HepG2 (cell line): ENCODE results near the gene MOCS1. TPM values are rescaled to one million over a fixed set of nuclear protein-coding genes. Genes with fewer than 3 reads are reported as not detected.
A peak's percentile ranks its signal among the peaks of the same experiment; 100 is the strongest.

Experiments used
- ATAC-seq: fragments of 200-7000 bp; cut with Tn5 transposase; 3 replicates; pipeline ENCODE4 v1.9.1; 2020; ENCODE audit warnings: mild to moderate bottlenecking, moderate library complexity
- BruUV-seq: library from RNA; stranded (reverse); fragments of 400-500 nt; replicated peaks from 2 replicates; lab custom pipeline; 2021; lab: Mats Ljungman, UMichigan
- CTCF ChIA-PET: fragments of 300-600 bp; formaldehyde crosslinking; extraction: SDS; loops from one replicate; lab custom pipeline; 2021; ENCODE audit warnings: low total read pairs, inconsistent platforms, low intra/inter-chr PET ratio; lab: Yijun Ruan, JAX
- POLR2A ChIA-PET: fragments of 350-600 bp; sonication (Branson Sonifier 250); formaldehyde crosslinking; loops from one replicate; lab custom pipeline; 2020; ENCODE audit warnings: antibody characterized with exemption, inconsistent platforms; lab: Yijun Ruan, JAX
- DNase-seq: peaks from one replicate; pipeline ENCODE4 v3.0.0-alpha.2; 2015; ENCODE audit warnings: low spot score
- FAIRE-seq: peaks from 3 replicates; lab custom pipeline; 2011; peaks lifted over from hg19 to GRCh38; lab: Jason Lieb, UNC
- H2AFZ ChIP-seq: one replicate; pipeline ENCODE4 v1.6.1; 2011; ENCODE audit warnings: low read length, inconsistent platforms
- H3K27ac ChIP-seq: fragments of 300-600 bp; 3 replicates; pipeline ENCODE4 v1.8.0; 2011; ENCODE audit warnings: mixed run types, mild to moderate bottlenecking, mixed read lengths, low read length, inconsistent platforms; ENCODE audit not compliant: insufficient read depth; ENCODE audit errors: extremely low read length
- H3K27me3 ChIP-seq, 2 experiments: fragments of 200-600 bp in 1 of 2; 2 replicates in 1 of 2; 3 replicates in 1 of 2; pipeline versions ENCODE4 v1.6.0 to v1.8.0; 2011; ENCODE audit warnings: low read length in 2 of 2, mild to moderate bottlenecking in 2 of 2, moderate library complexity in 2 of 2, inconsistent platforms in 1 of 2; ENCODE audit not compliant: insufficient read depth in 2 of 2, control insufficient read depth in 1 of 2
- H3K36me3 ChIP-seq, 2 experiments: fragments of 200-600 bp in 1 of 2; replicated peaks in 1 of 2; 2 replicates in 1 of 2; 3 replicates in 1 of 2; pipeline versions ENCODE4 v1.5.1 to v1.8.0; 2011; ENCODE audit warnings: low read length in 2 of 2, inconsistent platforms in 1 of 2; ENCODE audit not compliant: insufficient read depth in 2 of 2, control insufficient read depth in 1 of 2
- H3K4me1 ChIP-seq: 2 replicates; pipeline ENCODE4 v1.5.1; 2012; ENCODE audit warnings: low read length, inconsistent platforms; ENCODE audit not compliant: insufficient read depth
- H3K4me2 ChIP-seq: 2 replicates; pipeline ENCODE4 v1.6.0; 2011; ENCODE audit warnings: low read depth, low read length, inconsistent platforms
- H3K4me3 ChIP-seq, 3 experiments: fragments of 200-600 bp in 1 of 3; sonication (generic), shearing (Covaris generic) in 1 of 3; replicated peaks in 1 of 3; 2 replicates each; pipeline ENCODE4 v1.5.1; 2011 to 2016; ENCODE audit warnings: low read length in 3 of 3, inconsistent platforms in 2 of 3, low read depth in 2 of 3, mild to moderate bottlenecking in 2 of 3, control low read depth in 1 of 3, mixed read lengths in 1 of 3; ENCODE audit not compliant: insufficient read depth in 1 of 3
- H3K79me2 ChIP-seq: one replicate; pipeline ENCODE4 v1.6.1; 2011; ENCODE audit warnings: low read length, inconsistent platforms; ENCODE audit not compliant: insufficient read depth
- H3K9ac ChIP-seq: 2 replicates; pipeline ENCODE4 v1.6.0; 2011; ENCODE audit warnings: mild to moderate bottlenecking, low read depth, low read length, inconsistent platforms; ENCODE audit not compliant: insufficient read depth
- H3K9me3 ChIP-seq: 2 replicates; pipeline ENCODE4 v1.5.1; 2012; ENCODE audit warnings: mild to moderate bottlenecking, low read length
- H4K20me1 ChIP-seq: 2 replicates; pipeline ENCODE4 v1.6.0; 2011; ENCODE audit warnings: inconsistent platforms, mild to moderate bottlenecking, low read length, moderate library complexity; ENCODE audit not compliant: insufficient read depth
- CEBPB ChIP-seq: IDR thresholded peaks from 2 replicates; pipeline ENCODE4 v1.6.1; 2011; ENCODE audit warnings: low read depth, low read length, improper control_type of control experiment, borderline replicate concordance
- DDIT3 ChIP-seq: sonication (generic); formaldehyde crosslinking; IDR thresholded peaks from 2 replicates; pipeline ENCODE4 v1.4.0; 2020; ENCODE audit warnings: mild to moderate bottlenecking, missing genetic modification reagents
- FOXP4 ChIP-seq: sonication (generic); formaldehyde crosslinking; IDR thresholded peaks from 2 replicates; pipeline ENCODE4 v1.4.0; 2020; ENCODE audit warnings: missing genetic modification reagents
- MAFK ChIP-seq, 2 experiments: IDR thresholded peaks in 1 of 2; conservative IDR thresholded peaks in 1 of 2; 2 replicates each; pipeline ENCODE4 v1.6.1; 2011; ENCODE audit warnings: improper control_type of control experiment in 2 of 2, low read length in 2 of 2
- NCOA1 ChIP-seq: sonication (generic); formaldehyde crosslinking; IDR thresholded peaks from 2 replicates; pipeline ENCODE4 v1.9.0; 2021; ENCODE audit warnings: missing genetic modification reagents
- RARA ChIP-seq: IDR thresholded peaks from 2 replicates; pipeline ENCODE4 v1.6.1; 2016; ENCODE audit warnings: missing genetic modification reagents, missing compliant biosample characterization
- SPEN ChIP-seq: sonication (generic); formaldehyde crosslinking; IDR thresholded peaks from 2 replicates; pipeline ENCODE4 v1.5.1; 2020; ENCODE audit warnings: low read depth, mild to moderate bottlenecking, missing genetic modification reagents
- TAF1 ChIP-seq: sonication (generic); formaldehyde crosslinking; IDR thresholded peaks from 2 replicates; pipeline ENCODE4 v1.4.0; 2020; ENCODE audit warnings: missing genetic modification reagents
- THRA ChIP-seq: sonication (generic); formaldehyde crosslinking; IDR thresholded peaks from 2 replicates; pipeline ENCODE4 v1.4.0; 2020; ENCODE audit warnings: missing genetic modification reagents, borderline replicate concordance
- XBP1 ChIP-seq: sonication (generic); formaldehyde crosslinking; IDR thresholded peaks from 2 replicates; pipeline ENCODE4 v1.5.0; 2020; ENCODE audit warnings: missing genetic modification reagents
- WGBS: methylation state at CpG from one replicate; pipeline ENCODE4 v1.1.6; 2017; ENCODE audit warnings: low lambda C conversion rate; 5-methylcytosine and 5-hydroxymethylcytosine counted together
- in situ Hi-C: cut with HindIII; loops from 2 replicates; pipeline ENCODE4 v1.10.0; 2017; ENCODE audit warnings: low pct_unique_long_range_greater_than_20kb; ENCODE audit not compliant: extremely low pct_ligation_motif_present
- intact Hi-C: fragments of 100-400 bp; cut with micrococcal nuclease; formaldehyde crosslinking; loops from one replicate; pipeline ENCODE4 v1.10.0; 2022; ENCODE audit not compliant: unreplicated experiment
- polyA plus RNA-seq, 8 experiments: library from polyadenylated mRNA; depleted of rRNA in 3 of 8; stranded (reverse) in 7 of 8; unstranded in 1 of 8; fragments of >200 nt; fragmentation: Illumina TruSeq in 4 of 8; extraction: Trizol in 4 of 8; gene quantifications; 2 replicates each; pipeline versions ENCODE4 v1.2.1 to v1.2.3, GENCODE V29; 2011 to 2016; ENCODE audit warnings: low read depth in 4 of 8, missing spikeins in 1 of 8, mixed read lengths in 1 of 8; ENCODE audit not compliant: insufficient read depth in 1 of 8
- total RNA-seq, 5 experiments: library from RNA; depleted of rRNA; stranded (reverse); fragments of >200 nt; fragmentation: Illumina TruSeq; extraction: Trizol; gene quantifications; 2 replicates each; pipeline ENCODE4 v1.2.3, GENCODE V29; 2016; ENCODE audit warnings: low read depth in 1 of 5

Gene MOCS1
- total and polyA plus RNA-seq, 2 of the 13 experiments (the other 11 are each of a cell fraction or from before 2014, with no cell fraction given): 5.3 to 11.7 TPM

GRCh38 chr6:39880594-39880993 lies 53.7 kb downstream of the MOCS1 start (continued):
- no peak for TF ChIP-seq SPEN (CRISPR knock-in tag)
- no peak for TF ChIP-seq FOXP4

GRCh38 chr6:39879535-39879934 lies 54.7 kb downstream of the MOCS1 start:
- BruUV-seq: no TSS peak
- ChIA-PET CTCF (no interaction called here), POLR2A (interaction anchor here (1.1 to 1.2 kb wide), 2 partner anchors 8 to 10 kb away, joined by 3 to 4 read pairs; no protein-coding TSS in a partner anchor)
- DNase-seq: no peak
- intact Hi-C loops: no loop called here
- Histone ChIP-seq H3K9ac (no peak overlapping the region), H2AFZ (no peak overlapping the region), H3K4me2 (no peak overlapping the region), H4K20me1 (no peaks in the 10 kb centered on the region), H3K27me3 (no peaks in the 10 kb centered on the region; a peak in 2 of 5 replicates), H3K4me1 (no peaks in the 10 kb centered on the region), H3K27ac (no peak overlapping the region), H3K36me3 (no peaks in the 10 kb centered on the region), H3K4me3 (no peak overlapping the region), H3K79me2 (no peaks in the 10 kb centered on the region), H3K9me3 (no peaks in the 10 kb centered on the region)
- in situ Hi-C loops: no loop called here
- no peak for FAIRE-seq
- ATAC-seq: no peak
- TF ChIP-seq RARA (CRISPR knock-in tag) (no peak), XBP1 (CRISPR knock-in tag) (no peak), CEBPB (no peak), MAFK (conservative IDR thresholded peaks at IDR 0.05 in 1 of 2, IDR thresholded peaks at IDR 0.05 in 1 of 2; ENCODE audit: low read length in 2 of 2) (peak; percentile 3 to 15; a peak in 1 of 4 replicates), DDIT3 (CRISPR knock-in tag) (no peak), NCOA1 (CRISPR knock-in tag) (no peak), TAF1 (CRISPR knock-in tag) (no peak), THRA (CRISPR knock-in tag) (no peak)
- 0% methylated on average over 3 of the region's 3 CpGs for WGBS
